Transverse colon (tissue), 4 donors: ENCODE measurements around the gene KCNH2. TPM values are rescaled to one million over a fixed set of nuclear protein-coding genes. Genes with fewer than 3 reads are reported as not detected.

Source experiments
- DNase-seq: peaks from one replicate; pipeline ENCODE4 v3.0.0-alpha.2; 2019
- H3K27ac ChIP-seq, 4 donors: fragments of 200-600 bp; sonication (generic); 2 replicates each; pipeline ENCODE4 v1.5.1; 2016 to 2018; ENCODE audit warnings: inconsistent platforms in 4 of 4
- H3K27me3 ChIP-seq: fragments of 200-600 bp; sonication (generic); 2 replicates; pipeline ENCODE4 v1.5.1; 2017; ENCODE audit warnings: inconsistent platforms
- H3K36me3 ChIP-seq, 4 donors: fragments of 200-600 bp; sonication (generic); 2 replicates each; pipeline ENCODE4 v1.5.1; 2017 to 2019; ENCODE audit warnings: inconsistent platforms in 4 of 4
- H3K4me1 ChIP-seq, 4 donors: fragments of 200-600 bp; sonication (generic); 2 replicates each; pipeline ENCODE4 v1.5.1; 2017 to 2020; ENCODE audit warnings: inconsistent platforms in 4 of 4
- H3K4me3 ChIP-seq, 4 donors: fragments of 200-600 bp; sonication (generic); 1 replicate in 1 of 4; 2 replicates in 3 of 4; pipeline versions ENCODE4 v1.5.1 to v1.6.1; 2017 to 2019; ENCODE audit warnings: inconsistent platforms in 4 of 4
- H3K9me3 ChIP-seq, 2 donors: fragments of 200-600 bp; sonication (generic); 2 replicates each; pipeline ENCODE4 v1.5.1; 2017 to 2019; ENCODE audit warnings: inconsistent platforms in 2 of 2
- EP300 ChIP-seq: sonication (generic); formaldehyde crosslinking; IDR thresholded peaks from one replicate; pipeline ENCODE4 v1.6.1; 2017; ENCODE audit warnings: antibody characterized with exemption, low read depth
- POLR2A ChIP-seq: fragments of 450-650 bp; IDR thresholded peaks from one replicate; pipeline ENCODE4 v1.6.1; 2016; ENCODE audit warnings: antibody characterized with exemption, mild to moderate bottlenecking, moderate library complexity
- POLR2AphosphoS5 ChIP-seq, 3 donors: sonication (generic); formaldehyde crosslinking; IDR thresholded peaks; one replicate each; pipeline ENCODE4 v1.6.1; 2016; ENCODE audit warnings: antibody characterized with exemption in 3 of 3
- WGBS, 2 donors: methylation state at CpG; one replicate each; pipeline ENCODE4 v1.1.5; 2018; ENCODE audit warnings: low coverage in 1 of 2; 5-methylcytosine and 5-hydroxymethylcytosine counted together
- in situ Hi-C, 4 donors: fragments of 200-750 bp; cut with MboI; loops; one replicate each; pipeline versions ENCODE4 v1.15.0 to v1.15.1; 2017; ENCODE audit warnings: low sequenced_read_pairs in 3 of 4, low pct_ligation_motif_present in 1 of 4, low pct_unique_long_range_greater_than_20kb in 1 of 4
- intact Hi-C: fragments of 100-400 bp; cut with DNase I; formaldehyde crosslinking; loops from one replicate; pipeline ENCODE4 v1.15.1; 2023; ENCODE audit warnings: low total_unique reads
- total RNA-seq, 4 donors: library from RNA; depleted of rRNA; stranded (reverse); fragments of >200 nt; gene quantifications; one replicate each; pipeline ENCODE4 v1.1.0, GENCODE V29; 2016
- TF ChIP-seq, protein P1 (sequence below), 5 experiments: fragments of 200-600 bp in 3 of 5; fragments of 450-650 bp in 2 of 5; sonication (generic) in 3 of 5; IDR thresholded peaks; 1 replicate in 2 of 5; 2 replicates in 3 of 5; pipeline ENCODE4 v1.5.1; 2016 to 2017; ENCODE audit warnings: antibody characterized with exemption in 5 of 5, inconsistent platforms in 3 of 5, mild to moderate bottlenecking in 2 of 5, moderate library complexity in 1 of 5

KCNH2 gene
- total RNA-seq, 4 donors from 2014 or later: 9.5 to 39.0 (median 19.3) TPM

DNA sequence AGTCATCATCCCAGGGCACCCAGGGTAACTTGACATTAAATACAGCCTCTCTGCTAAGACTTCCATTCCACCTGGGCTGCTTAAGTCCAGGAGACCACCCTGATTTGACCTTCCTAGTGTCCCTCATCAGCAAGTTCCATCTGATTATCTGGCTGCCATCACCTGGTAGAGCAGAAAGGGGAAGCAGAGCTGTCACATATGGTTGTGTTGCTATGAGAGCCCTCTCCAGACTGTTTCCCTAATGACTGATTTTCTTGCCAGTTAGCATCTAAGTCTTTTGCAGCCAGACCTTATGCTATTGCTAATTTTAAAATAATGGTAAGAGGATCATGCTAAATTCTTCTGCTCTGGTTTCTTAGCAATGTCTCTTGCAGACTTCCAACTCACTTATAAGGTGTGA is 38.7 kb downstream of the KCNH2 start:
- DNase-seq: no peak
- Histone ChIP-seq H3K36me3 (no peaks in the 10 kb centered on the region), H3K27me3 (no peaks in the 10 kb centered on the region), H3K27ac (no peak overlapping the region), H3K9me3 (no peaks in the 10 kb centered on the region), H3K4me3 (no peak overlapping the region), H3K4me1 (peaks cover 0 to 21% (median 7%) of the 10 kb centered on the region in 4 donors)
- no peak for TF ChIP-seq POLR2A
- TF ChIP-seq, protein P1, sequence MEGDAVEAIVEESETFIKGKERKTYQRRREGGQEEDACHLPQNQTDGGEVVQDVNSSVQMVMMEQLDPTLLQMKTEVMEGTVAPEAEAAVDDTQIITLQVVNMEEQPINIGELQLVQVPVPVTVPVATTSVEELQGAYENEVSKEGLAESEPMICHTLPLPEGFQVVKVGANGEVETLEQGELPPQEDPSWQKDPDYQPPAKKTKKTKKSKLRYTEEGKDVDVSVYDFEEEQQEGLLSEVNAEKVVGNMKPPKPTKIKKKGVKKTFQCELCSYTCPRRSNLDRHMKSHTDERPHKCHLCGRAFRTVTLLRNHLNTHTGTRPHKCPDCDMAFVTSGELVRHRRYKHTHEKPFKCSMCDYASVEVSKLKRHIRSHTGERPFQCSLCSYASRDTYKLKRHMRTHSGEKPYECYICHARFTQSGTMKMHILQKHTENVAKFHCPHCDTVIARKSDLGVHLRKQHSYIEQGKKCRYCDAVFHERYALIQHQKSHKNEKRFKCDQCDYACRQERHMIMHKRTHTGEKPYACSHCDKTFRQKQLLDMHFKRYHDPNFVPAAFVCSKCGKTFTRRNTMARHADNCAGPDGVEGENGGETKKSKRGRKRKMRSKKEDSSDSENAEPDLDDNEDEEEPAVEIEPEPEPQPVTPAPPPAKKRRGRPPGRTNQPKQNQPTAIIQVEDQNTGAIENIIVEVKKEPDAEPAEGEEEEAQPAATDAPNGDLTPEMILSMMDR (IDR thresholded peaks at IDR 0.05): no peak
- TF ChIP-seq EP300: no peak
- no peak for TF ChIP-seq POLR2AphosphoS5 (IDR thresholded peaks at IDR 0.05)
- in situ Hi-C loops: no loop called here
- intact Hi-C loops: no loop called here

DNA sequence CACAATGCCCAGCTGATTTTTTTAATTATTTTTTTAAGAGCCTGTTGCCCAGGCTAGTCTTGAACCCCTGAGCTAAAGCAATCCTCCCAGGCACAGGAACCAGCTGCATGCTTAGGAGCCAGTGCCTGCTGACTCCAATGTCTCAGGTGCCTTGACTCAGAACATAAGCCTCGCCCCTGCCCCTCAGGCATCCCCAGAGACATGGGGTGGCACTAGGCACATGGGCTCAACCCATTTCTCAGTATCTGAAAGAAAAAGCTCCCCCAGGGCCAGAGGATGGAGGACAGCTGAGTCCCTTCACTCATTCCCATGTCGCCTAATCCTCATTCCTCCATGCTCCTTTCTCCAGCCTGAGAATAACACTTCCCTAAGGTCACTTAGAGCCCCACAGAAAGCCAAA is 39.1 kb downstream of the KCNH2 start:
- in situ Hi-C loops: no loop called here
- 90 to 100% methylated on average over 2 of the region's 2 CpGs for whole genome bisulfite sequencing, 2 donors

DNA sequence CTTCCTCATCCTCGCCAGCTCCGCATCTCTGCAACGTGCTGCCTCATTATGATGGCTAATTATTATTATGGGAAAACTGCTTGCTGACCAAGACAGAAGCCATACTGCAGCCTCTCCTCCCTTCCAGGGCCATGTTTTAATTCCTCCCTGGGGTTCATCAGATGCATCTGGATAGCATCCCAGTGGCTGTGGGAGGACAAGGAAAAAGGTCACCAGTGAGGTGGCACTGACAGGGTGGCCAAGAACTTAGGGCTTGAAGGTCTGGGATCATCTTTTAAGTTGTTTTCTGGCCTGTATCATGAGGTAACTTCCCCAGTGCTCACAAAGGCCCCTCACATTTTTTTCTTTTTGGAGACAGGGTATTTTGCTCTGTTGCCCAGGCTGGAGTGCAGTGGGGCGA is 39.6 kb downstream of the KCNH2 start:
- Histone ChIP-seq H3K36me3 (no peaks in the 10 kb centered on the region), H3K4me3 (no peak overlapping the region), H3K27me3 (no peaks in the 10 kb centered on the region), H3K4me1 (peaks cover 0 to 21% (median 7%) of the 10 kb centered on the region in 4 donors), H3K27ac (no peak overlapping the region), H3K9me3 (no peaks in the 10 kb centered on the region)
- in situ Hi-C loops: no loop called here
- DNase-seq: no peak
- TF ChIP-seq POLR2A: no peak
- intact Hi-C loops: no loop called here
- 74% methylated on average over 4 of the region's 4 CpGs; no CpG with 5 or more reads in 1 of the 2 donors for WGBS, 2 donors

More for the DNA sequence above, 39.1 kb downstream of the KCNH2 start:
- TF ChIP-seq, protein P1 (IDR thresholded peaks at IDR 0.05): no peak
- TF ChIP-seq EP300 (no peak), POLR2A (no peak), POLR2AphosphoS5 (IDR thresholded peaks at IDR 0.05) (no peak)
- Histone ChIP-seq H3K4me1 (peaks cover 0 to 21% (median 7%) of the 10 kb centered on the region in 4 donors), H3K36me3 (no peaks in the 10 kb centered on the region), H3K9me3 (no peaks in the 10 kb centered on the region), H3K27me3 (no peaks in the 10 kb centered on the region), H3K4me3 (no peak overlapping the region), H3K27ac (no peak overlapping the region)
- intact Hi-C loops: no loop called here
- no peak for DNase-seq

DNA sequence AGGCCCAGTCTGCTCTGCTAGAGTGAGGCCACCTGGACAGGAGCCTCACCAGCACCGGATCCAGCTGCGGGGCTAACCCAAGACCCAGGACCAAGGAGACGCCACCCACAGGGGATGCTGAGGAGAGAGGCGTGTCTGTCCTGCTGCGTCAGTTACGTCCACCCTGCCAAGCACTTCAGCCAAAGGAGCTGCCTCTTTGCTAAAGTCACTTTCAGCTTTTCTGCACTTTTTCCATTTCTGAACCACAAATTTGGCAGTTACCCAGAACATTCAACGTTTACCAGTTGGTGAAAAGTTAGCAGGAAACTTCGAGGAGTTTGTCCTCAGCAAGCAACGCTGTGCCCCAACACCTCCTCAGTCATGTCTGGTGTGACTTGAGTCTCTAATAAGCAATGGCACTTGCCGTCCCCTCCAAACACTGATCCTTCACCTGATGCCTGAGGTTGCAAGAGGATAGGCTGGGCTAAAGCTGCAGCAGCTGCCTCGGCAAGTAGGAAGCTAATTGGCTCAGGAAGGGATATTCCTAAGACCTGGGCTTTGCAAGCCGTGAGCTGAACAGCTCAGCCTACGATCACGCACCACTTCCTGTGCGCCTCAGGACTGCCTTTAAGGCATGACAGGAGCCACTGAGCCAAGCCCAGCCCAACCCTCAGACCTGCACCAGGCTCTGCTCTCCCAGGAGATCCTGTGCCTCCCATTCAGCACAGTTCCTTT is 40.1 kb downstream of the KCNH2 start:
- in situ Hi-C loops (no loop called here), intact Hi-C loops (no loop called here)
- TF ChIP-seq, protein P1 (IDR thresholded peaks at IDR 0.05): no peak
- no peak for TF ChIP-seq POLR2AphosphoS5 (IDR thresholded peaks at IDR 0.05)
- no peak for TF ChIP-seq POLR2A
- no peak for TF ChIP-seq EP300
- no peak overlapping the region for H3K4me3 ChIP-seq
- 0 to 37% methylated on average over 3 to 15 of the region's 15 CpGs for WGBS, 2 donors
- H3K27ac ChIP-seq: no peak overlapping the region
- peaks cover 0 to 21% (median 7%) of the 10 kb centered on the region in 4 donors for H3K4me1 ChIP-seq
- no peaks in the 10 kb centered on the region for H3K36me3 ChIP-seq
- no peak for DNase-seq
- no peaks in the 10 kb centered on the region for H3K9me3 ChIP-seq
- no peaks in the 10 kb centered on the region for H3K27me3 ChIP-seq

DNA sequence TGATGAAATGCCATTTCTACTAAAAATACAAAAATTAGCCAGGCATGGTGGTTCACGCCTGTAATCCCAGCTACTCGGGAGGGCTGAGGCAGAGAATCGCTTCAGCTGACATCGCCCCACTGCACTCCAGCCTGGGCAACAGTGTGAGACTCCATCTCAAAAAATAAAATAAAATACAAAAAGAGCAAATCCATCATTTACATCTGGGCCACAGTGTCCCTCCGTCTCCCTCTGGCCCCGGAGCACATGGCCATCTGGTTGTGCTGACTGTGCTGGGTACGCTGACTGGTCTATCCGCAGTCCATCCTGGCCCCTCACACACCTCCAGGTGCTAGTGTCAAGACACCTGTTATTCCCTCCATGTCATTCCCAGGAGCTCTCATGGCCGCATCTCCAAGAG is 42.1 kb downstream of the KCNH2 start:
- Histone ChIP-seq H3K27me3 (no peaks in the 10 kb centered on the region), H3K4me3 (no peak overlapping the region), H3K4me1 (peaks cover 0 to 13% (median 0%) of the 10 kb centered on the region in 4 donors), H3K9me3 (no peaks in the 10 kb centered on the region), H3K27ac (no peak overlapping the region), H3K36me3 (no peaks in the 10 kb centered on the region)
- TF ChIP-seq EP300 (no peak), POLR2AphosphoS5 (IDR thresholded peaks at IDR 0.05) (no peak), POLR2A (no peak)
- TF ChIP-seq, protein P1 (IDR thresholded peaks at IDR 0.05): no peak
- intact Hi-C loops (no loop called here), in situ Hi-C loops (no loop called here)
- WGBS, 2 donors: 91 to 98% methylated on average over 6 to 9 of the region's 9 CpGs
- DNase-seq: no peak
